Measurements from ENCODE around the gene TMCO6.

Gene TMCO6

DNA sequence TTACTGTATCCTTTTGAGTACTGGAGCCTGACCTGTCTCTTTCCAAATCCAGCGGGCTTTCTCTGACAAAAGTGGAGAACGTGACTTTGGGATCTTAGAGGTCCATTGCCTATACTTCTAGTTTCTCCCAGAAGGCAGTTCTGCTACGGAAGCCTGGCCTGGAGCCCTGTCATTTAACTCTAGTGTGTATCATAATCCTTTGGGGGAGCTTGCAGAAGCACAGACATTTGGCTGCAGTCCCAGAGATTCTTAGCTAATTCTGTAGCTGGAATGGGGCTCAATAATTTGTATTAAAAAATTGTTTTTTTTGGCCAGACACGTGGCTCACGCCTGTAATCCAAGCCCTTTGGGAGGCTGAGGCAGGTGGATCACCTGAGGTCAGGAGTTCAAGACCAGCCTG is 55.0 kb downstream of the TMCO6 start:
- Mint-ChIP-seq H3K27ac (ENCODE audit: low read depth) (no peak overlapping the region), H3K4me1 (peaks cover 29% of the 10 kb centered on the region), H3K4me3 (no peak overlapping the region), H3K27me3 (no peaks in the 10 kb centered on the region), H3K36me3 (ENCODE audit: insufficient read depth) (peaks cover 56% of the 10 kb centered on the region), H3K9me3 (no peaks in the 10 kb centered on the region)
- ATAC-seq (replicated peaks; ENCODE audit: extremely low read depth, poor library complexity, severe bottlenecking) (no peak), DNase-seq (ENCODE audit: low spot score in 2 of 2) (no peak)
